Peyer's patch (tissue), 4 donors: Measurements from ENCODE around the gene RRP8. TPM values are rescaled to one million over a fixed set of nuclear protein-coding genes. Genes with fewer than 3 reads are reported as not detected.

Experiments
- DNase-seq, 3 donors: peaks; one replicate each; pipeline ENCODE4 v3.0.0-alpha.2; 2017 to 2019
- H3K27ac ChIP-seq, 4 donors: fragments of 200-600 bp; sonication (generic); one replicate each; pipeline ENCODE4 v1.5.1; 2016 to 2019
- H3K27me3 ChIP-seq, 2 donors: fragments of 200-600 bp; sonication (generic); one replicate each; pipeline ENCODE4 v1.5.1; 2019
- H3K36me3 ChIP-seq, 3 donors: fragments of 200-600 bp; sonication (generic); one replicate each; pipeline ENCODE4 v1.5.1; 2016 to 2019
- H3K4me1 ChIP-seq, 4 donors: fragments of 200-600 bp; sonication (generic); one replicate each; pipeline ENCODE4 v1.5.1; 2016 to 2019
- H3K4me3 ChIP-seq, 4 donors: fragments of 200-600 bp; sonication (generic); 1 replicate in 3 of 4; 2 replicates in 1 of 4; pipeline ENCODE4 v1.5.1; 2016 to 2019; ENCODE audit warnings: mild to moderate bottlenecking in 1 of 4
- H3K9me3 ChIP-seq, 4 donors: fragments of 200-600 bp; sonication (generic); one replicate each; pipeline ENCODE4 v1.5.1; 2016 to 2019; ENCODE audit warnings: mild to moderate bottlenecking in 1 of 4
- CTCF ChIP-seq, 6 experiments: fragments of 450-650 bp in 4 of 6; fragments of 200-600 bp in 2 of 6; sonication (generic) in 1 of 6; IDR thresholded peaks; one replicate each; pipeline ENCODE4 v1.5.1; 2017 to 2019; ENCODE audit warnings: antibody characterized with exemption in 6 of 6, mild to moderate bottlenecking in 3 of 6, moderate library complexity in 1 of 6
- POLR2A ChIP-seq, 2 donors: fragments of 450-650 bp; IDR thresholded peaks; one replicate each; pipeline ENCODE4 v1.5.1; 2017; ENCODE audit warnings: antibody characterized with exemption in 2 of 2, mild to moderate bottlenecking in 2 of 2, moderate library complexity in 2 of 2
- total RNA-seq, 4 donors: library from RNA; depleted of rRNA; stranded (reverse); fragments of >200 nt; gene quantifications; one replicate each; pipeline ENCODE4 v1.1.0, GENCODE V29; 2016

Gene RRP8
- total RNA-seq, 4 donors from 2014 or later = 11.4 to 28.9 (median 17.5) TPM

- no peak for DNase-seq
- H3K36me3 ChIP-seq = peaks cover 0 to 30% (median 0%) of the 10 kb centered on the region in 3 donors
- TF ChIP-seq POLR2A (IDR thresholded peaks at IDR 0.05) (no peak), CTCF (IDR thresholded peaks at IDR 0.05) (no peak)
These were observed 28.0 kb upstream of the RRP8 start for GRCh38 chr11:6631361-6631890.

DNA sequence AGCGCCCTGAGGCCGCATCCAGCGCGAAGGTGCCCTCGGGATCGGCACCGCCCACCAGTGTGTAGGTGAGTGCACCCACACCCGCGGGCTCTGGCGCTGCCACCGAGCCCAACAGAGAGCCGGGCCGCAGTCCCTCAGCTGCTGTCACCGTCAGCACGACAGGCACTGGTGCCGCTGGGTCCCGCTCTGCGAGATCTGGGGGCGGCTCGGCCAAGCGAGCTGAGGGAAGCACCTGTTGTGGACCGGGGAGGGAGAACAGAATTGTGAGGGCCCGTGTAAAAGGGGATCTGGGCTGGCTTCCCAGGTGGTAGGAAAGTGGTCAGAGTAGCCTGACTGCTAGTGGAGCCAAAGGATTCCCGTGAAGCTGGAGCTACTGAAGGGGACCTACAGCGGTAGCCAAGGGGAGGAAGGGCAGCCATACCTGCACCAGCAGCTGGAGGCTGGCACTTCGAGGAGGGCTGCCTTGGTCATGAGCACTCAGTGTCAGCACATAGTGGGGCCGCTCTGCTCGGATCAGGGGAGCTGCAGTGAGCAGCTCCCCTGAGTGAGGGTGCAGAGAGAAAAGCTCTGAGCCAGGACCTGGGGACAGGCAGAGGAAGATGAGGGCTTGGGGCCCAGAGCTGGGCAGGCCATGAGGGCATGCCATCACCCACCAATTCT lies 27.3 kb upstream of the RRP8 start:
- Histone ChIP-seq H3K4me1 (peaks cover 0 to 9% (median 3%) of the 10 kb centered on the region in 4 donors), H3K36me3 (peaks cover 0 to 36% (median 0%) of the 10 kb centered on the region in 3 donors), H3K27me3 (no peaks in the 10 kb centered on the region), H3K9me3 (no peaks in the 10 kb centered on the region), H3K4me3 (peak overlapping the region in 2 of 4 donors; percentile 38 to 47), H3K27ac (no peak overlapping the region)
- DNase-seq = no peak
- TF ChIP-seq POLR2A (IDR thresholded peaks at IDR 0.05) (no peak), CTCF (IDR thresholded peaks at IDR 0.05) (no peak)

More at GRCh38 chr11:6631361-6631890, 28.0 kb upstream of the RRP8 start:
- Histone ChIP-seq H3K4me3 (no peak overlapping the region), H3K27me3 (no peaks in the 10 kb centered on the region), H3K27ac (no peak overlapping the region), H3K4me1 (peaks cover 0 to 15% (median 3%) of the 10 kb centered on the region in 4 donors), H3K9me3 (no peaks in the 10 kb centered on the region)

GRCh38 chr11:6629892-6630631 lies 26.6 kb upstream of the RRP8 start:
- Histone ChIP-seq H3K36me3 (peaks cover 0 to 43% (median 0%) of the 10 kb centered on the region in 3 donors), H3K4me3 (peak overlapping the region in 2 of 4 donors; percentile 38 to 47), H3K27ac (no peak overlapping the region), H3K27me3 (no peaks in the 10 kb centered on the region), H3K4me1 (peaks cover 0 to 7% (median under 1%) of the 10 kb centered on the region in 4 donors), H3K9me3 (no peaks in the 10 kb centered on the region)
- TF ChIP-seq CTCF (IDR thresholded peaks at IDR 0.05) (no peak), POLR2A (IDR thresholded peaks at IDR 0.05) (no peak)
- no peak for DNase-seq

GRCh38 chr11:6629573-6629891 lies 26.1 kb upstream of the RRP8 start:
- TF ChIP-seq CTCF (IDR thresholded peaks at IDR 0.05) (no peak), POLR2A (IDR thresholded peaks at IDR 0.05) (no peak)
- no peak overlapping the region for H3K4me3 ChIP-seq
- no peak for DNase-seq
- no peak overlapping the region for H3K27ac ChIP-seq
- no peaks in the 10 kb centered on the region for H3K27me3 ChIP-seq
- peaks cover 0 to 7% (median 0%) of the 10 kb centered on the region in 4 donors for H3K4me1 ChIP-seq
- peaks cover 0 to 44% (median 0%) of the 10 kb centered on the region in 3 donors for H3K36me3 ChIP-seq
- no peaks in the 10 kb centered on the region for H3K9me3 ChIP-seq

DNA sequence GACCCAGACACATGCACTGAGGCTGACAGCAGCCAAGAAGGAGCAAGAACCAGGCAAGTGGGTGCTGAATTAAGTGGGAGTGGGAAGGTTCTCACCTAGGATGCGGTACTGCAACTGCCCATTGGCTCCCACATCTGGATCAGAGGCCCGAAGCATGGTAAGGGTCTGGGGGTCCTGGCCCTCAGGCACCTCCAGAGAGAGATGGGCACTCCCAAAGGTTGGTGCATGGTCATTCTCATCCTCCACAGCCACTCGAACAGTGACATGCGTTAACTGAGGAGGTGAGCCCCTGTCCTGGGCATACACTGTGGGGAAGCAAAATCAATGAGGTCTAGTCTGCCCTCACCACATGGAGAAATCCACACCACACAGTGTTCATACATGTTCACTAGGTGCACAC lies 25.1 kb upstream of the RRP8 start:
- Histone ChIP-seq H3K27ac (no peak overlapping the region), H3K9me3 (no peaks in the 10 kb centered on the region), H3K4me3 (no peak overlapping the region), H3K4me1 (peaks cover 0 to 7% (median 0%) of the 10 kb centered on the region in 4 donors), H3K36me3 (peaks cover 0 to 44% (median 0%) of the 10 kb centered on the region in 3 donors), H3K27me3 (no peaks in the 10 kb centered on the region)
- TF ChIP-seq CTCF (IDR thresholded peaks at IDR 0.05) (no peak), POLR2A (IDR thresholded peaks at IDR 0.05) (no peak)
- no peak for DNase-seq
